SK-N-DZ (cell line): ENCODE measurements around the gene FRMPD2.
"Not testable (repeated sequence)": the region's sequence is repeated elsewhere in the genome, so short reads cannot be mapped to it uniquely, and the experiment has no call there.

ENCODE experiments used
- DNase-seq: peaks from one replicate; pipeline ENCODE4 v3.0.0-alpha.2; 2015; ENCODE audit warnings: low spot score

The FRMPD2 gene

DNA sequence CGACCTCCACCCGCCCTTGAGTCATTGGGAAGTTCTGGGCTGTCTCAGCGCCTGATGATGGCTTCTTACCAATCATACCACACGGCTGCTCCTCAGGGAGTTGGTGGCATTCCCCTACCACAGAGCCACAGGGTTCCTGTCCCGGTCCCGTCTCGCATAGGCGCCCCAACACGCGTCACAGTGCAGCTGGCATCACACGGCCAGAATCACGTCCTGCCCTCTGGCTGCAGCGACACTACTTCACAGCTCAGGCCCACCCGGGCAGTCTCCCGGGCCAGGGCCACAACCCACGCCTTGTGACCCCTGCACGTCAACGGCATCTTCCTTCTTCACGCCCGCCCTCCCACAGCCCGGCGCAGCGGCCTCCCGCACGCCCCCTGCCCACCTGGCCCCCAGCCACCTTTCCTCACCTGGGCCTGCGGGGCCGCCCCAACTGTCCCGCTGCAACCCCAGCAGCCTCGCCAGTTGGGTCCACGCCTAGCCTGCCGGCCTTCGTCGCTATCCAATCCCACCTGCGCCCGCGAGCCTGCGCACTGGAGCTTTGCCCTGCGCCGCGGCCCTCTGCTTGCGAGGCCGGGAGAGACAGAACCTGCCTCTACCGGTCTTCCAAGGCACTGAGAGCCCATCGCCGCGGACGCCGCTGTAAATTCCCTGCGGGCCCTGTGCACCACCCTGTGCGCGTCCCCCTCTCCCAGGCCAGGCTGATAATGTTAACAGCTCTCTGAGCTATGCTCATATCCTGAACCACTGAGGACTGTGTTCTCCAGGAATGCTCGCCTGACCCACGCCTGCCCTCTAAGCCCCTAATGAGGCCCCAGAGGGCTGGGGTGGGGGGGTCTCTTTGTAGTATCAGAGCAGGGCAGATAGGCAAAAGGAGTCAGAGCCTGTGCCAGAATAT is 134.3 kb downstream of the FRMPD2 start:
- DNase-seq = not testable (repeated sequence)

GRCh38 chr10:48128954-48129353 is 145.5 kb downstream of the FRMPD2 start:
- not testable (repeated sequence) for DNase-seq

GRCh38 chr10:48126251-48126650 is 148.2 kb downstream of the FRMPD2 start:
- not testable (repeated sequence) for DNase-seq

- DNase-seq = not testable (repeated sequence)
These were observed 148.9 kb downstream of the FRMPD2 start for GRCh38 chr10:48125631-48126030.

DNA sequence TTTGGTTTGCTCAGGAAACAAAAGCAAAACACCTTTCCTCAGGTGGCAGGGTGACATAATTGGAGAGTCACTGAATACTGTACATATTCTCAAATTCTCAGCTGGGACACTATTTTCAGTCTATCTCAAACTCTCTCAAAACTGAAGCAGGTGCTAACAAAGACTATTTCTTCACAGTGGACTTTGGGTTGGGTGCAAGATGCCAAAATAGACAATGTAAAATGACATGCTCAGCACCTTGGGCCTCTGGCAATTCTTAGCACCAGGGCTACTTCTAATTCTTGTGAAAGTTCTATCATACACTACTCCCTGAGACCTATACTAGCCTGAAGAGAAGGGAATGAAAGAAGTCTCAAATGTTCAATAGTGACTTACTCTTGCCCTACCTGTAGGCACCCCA is 151.9 kb downstream of the FRMPD2 start:
- DNase-seq = not testable (repeated sequence)

DNA sequence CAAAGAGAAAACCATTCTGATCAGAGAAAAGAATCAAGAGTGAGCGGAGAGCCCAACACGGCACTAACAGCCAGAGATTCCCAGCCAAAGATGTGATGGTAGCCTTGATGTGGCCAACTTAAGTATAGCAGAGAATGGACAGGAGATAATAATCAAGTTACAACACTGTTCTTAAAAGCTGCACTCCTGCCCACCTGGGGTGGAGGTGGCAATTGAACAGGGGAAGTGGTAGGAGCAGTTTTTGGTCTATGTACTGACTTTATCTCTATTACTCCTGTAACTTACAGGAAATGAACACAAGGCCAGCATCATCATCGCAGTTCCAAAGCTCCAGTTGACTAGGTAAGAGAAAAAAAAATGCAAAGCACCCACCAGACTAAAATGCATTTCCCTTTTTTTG is 164.2 kb downstream of the FRMPD2 start:
- not testable (repeated sequence) for DNase-seq
